SU-DHL-6 (cell line): Measurements from ENCODE around the gene UBP1.

Experiments
- CTCF ChIP-seq: fragments of 200-600 bp; sonication (generic); IDR thresholded peaks from one replicate; pipeline ENCODE4 v1.5.1; 2017; ENCODE audit warnings: antibody characterized with exemption, mild to moderate bottlenecking, low read length, moderate library complexity; ENCODE audit not compliant: insufficient read depth, poor library complexity, severe bottlenecking
- EZH2phosphoT487 ChIP-seq: fragments of 200-600 bp; sonication (generic), shearing (Covaris generic); conservative IDR thresholded peaks from 2 replicates; pipeline ENCODE4 v1.6.1; 2018; ENCODE audit warnings: mild to moderate bottlenecking, antibody characterized with exemption, low read length, moderate library complexity, mixed read lengths

DNA sequence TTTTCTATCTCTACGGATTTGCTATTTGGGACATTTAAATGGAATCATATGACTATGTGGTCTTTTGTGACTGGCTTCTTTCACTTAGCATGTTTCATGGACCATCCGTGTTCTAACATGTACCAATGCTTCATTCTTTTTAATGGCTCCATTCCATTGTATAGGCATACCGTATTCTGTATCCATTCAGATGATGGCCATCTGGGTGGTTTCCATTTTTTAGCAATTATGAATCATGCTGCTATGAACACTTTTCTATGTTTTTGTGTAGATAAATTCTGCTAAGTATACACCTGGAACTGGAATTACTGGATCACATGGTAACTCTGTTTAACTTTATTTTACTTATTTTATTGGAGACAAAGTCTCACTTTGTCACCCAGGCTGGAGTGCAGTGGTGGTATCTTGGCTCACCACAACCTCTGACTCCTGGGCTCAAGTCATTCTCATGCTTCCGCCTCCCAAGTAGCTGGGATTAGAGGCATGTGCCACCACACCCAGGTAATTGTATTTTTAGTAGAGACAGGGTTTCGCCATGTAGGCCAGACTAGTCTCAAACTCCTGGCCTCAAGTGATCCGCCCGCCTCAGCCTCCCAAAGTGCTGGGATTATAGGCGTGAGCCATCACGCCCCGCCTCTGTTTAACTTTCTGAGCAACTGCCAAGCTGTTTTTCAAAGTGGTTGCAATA lies 13.4 kb downstream of the UBP1 start:
- TF ChIP-seq CTCF (no peak), EZH2phosphoT487 (no peak)
